Spleen (tissue), 7 donors: ENCODE measurements around the gene CD53.

Experiments used
- CTCF ChIP-seq, 11 experiments: fragments of 200-600 bp in 7 of 11; fragments of 450-650 bp in 4 of 11; sonication (generic) in 4 of 11; IDR thresholded peaks in 8 of 11; conservative IDR thresholded peaks in 3 of 11; 1 replicate in 7 of 11; 2 replicates in 4 of 11; pipeline versions ENCODE4 v1.4.0 to v1.8.0; 2016 to 2021; ENCODE audit warnings: antibody characterized with exemption in 11 of 11, inconsistent platforms in 4 of 11, mild to moderate bottlenecking in 1 of 11
- POLR2A ChIP-seq, 3 donors: fragments of 450-650 bp; IDR thresholded peaks; one replicate each; pipeline ENCODE4 v1.5.1; 2017; ENCODE audit warnings: antibody characterized with exemption in 3 of 3, mild to moderate bottlenecking in 1 of 3
- donor health status: DM: no; HTN: no; CAD: no; lungs with moderate emphysema.
- donor health status: DM: no; HTN: no; CAD: no.
- donor health status: DM: no; HTN: no; CAD: no.

- TF ChIP-seq POLR2A (IDR thresholded peaks at IDR 0.05): no peak
- no peak for TF ChIP-seq CTCF (IDR thresholded peaks at IDR 0.05 in 8 of 11, conservative IDR thresholded peaks at IDR 0.05 in 3 of 11)
Observed at GRCh38 chr1:110914676-110915075, 41.7 kb downstream of the CD53 start.
